NCI-H524 (cell line): ENCODE data around the gene CSTF3.
"Not testable (repeated sequence)": the region's sequence is repeated elsewhere in the genome, so short reads cannot be mapped to it uniquely, and the experiment has no call there.

Experiments
- DNase-seq, 2 experiments: peaks; one replicate each; lab custom pipeline; 2025; lab: John Stamatoyannopoulos, UW

Gene CSTF3

GRCh38 chr11:33161120-33162005 is at the start of gene CSTF3:
Gene CSTF3 (minus strand): TSS chr11:33161480. CDS start chr11:33161325, 155 bp downstream.
- peak; percentile 97 to 98 for DNase-seq

DNA sequence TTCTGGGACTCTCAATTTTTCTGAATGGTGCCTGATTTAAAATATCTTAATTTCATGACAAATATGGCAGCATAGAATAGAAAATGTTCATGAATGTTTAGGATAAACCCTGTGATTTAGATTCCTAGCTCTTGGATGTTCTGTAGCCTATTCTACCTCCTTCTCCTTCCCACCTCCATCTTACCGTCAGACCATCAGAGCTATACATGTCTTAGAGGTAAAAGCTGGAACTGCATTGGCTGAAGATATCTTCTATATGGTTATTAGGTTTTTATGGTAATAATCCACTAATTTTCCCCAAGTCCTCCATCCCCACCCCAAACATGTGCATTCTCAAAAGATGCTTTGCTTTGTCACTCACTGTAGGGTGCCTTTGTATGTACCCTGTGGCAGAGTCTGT is 46.9 kb upstream of the CSTF3 start:
- DNase-seq = no peak

DNA sequence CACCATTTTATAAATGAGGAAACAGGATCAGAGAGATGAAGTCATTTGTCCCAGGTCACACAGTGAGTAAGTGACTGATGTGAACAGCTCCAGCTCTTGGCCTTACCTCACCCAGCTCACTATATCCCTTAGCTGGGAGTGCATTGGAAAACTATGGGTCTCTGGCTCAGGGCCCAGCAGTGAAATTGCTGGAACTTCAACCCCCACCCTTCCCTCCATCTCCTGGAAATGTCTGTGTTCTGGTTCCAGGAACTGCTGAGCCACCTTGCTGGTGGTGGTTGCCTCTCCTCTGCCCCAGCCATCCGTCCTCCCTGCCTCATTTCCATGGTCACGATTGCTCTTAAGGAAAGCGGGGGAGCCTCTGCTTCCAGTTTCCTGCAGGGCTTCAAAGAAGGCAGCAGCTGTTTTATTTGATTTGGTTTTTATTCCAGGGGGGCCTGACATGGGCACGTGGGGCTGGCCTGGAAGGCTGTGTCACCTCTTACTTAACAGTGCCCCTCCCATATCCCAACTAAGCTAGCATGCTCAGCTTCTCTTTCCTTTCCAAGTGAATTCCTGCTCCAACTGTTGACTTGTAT is 46.2 kb upstream of the CSTF3 start:
- no peak for DNase-seq

DNA sequence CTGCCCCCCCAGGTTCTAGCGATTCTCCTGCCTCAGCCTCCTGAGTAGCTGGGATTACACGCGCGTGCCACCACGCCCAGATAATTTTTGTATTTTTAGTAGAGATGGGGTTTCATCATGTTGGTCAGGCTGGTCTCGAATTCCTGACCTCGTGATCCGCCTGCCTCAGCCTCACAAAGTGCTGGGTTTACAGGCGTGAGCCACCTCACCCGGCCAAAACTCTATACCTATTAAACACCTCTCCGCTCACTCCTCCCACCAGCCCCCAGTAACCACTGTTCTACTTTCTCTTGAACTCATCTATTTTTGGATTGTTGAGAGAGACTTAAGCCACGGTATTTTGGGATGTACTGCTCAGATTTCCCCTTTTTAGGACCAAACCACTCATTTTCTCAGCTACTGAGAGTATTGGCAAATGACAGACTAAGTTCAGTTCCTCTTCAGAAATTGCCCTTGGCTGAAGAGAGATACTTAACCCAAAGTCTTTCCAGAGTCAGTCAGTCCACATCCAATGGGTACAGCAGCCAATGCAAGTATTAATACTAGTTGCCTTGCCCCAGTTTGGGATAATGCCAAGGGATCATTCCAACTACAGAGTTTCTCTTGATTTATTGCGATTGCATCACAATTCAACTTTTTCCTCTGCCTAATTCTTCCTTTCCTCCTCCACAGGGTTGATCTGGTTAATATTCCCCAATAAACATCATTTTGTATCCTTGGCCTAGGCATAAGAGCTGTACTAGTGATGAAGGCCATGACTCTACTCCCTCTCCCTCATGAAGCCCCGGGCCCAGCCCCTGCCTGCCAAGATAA is 36.8 kb upstream of the CSTF3 start:
- no peak for DNase-seq

- no peak for DNase-seq
These were observed 34.3 kb upstream of the CSTF3 start for GRCh38 chr11:33195462-33196173.

- no peak for DNase-seq
These were observed 33.2 kb upstream of the CSTF3 start for GRCh38 chr11:33194455-33194854.

GRCh38 chr11:33191467-33191866 is 30.2 kb upstream of the CSTF3 start:
- no peak for DNase-seq

DNA sequence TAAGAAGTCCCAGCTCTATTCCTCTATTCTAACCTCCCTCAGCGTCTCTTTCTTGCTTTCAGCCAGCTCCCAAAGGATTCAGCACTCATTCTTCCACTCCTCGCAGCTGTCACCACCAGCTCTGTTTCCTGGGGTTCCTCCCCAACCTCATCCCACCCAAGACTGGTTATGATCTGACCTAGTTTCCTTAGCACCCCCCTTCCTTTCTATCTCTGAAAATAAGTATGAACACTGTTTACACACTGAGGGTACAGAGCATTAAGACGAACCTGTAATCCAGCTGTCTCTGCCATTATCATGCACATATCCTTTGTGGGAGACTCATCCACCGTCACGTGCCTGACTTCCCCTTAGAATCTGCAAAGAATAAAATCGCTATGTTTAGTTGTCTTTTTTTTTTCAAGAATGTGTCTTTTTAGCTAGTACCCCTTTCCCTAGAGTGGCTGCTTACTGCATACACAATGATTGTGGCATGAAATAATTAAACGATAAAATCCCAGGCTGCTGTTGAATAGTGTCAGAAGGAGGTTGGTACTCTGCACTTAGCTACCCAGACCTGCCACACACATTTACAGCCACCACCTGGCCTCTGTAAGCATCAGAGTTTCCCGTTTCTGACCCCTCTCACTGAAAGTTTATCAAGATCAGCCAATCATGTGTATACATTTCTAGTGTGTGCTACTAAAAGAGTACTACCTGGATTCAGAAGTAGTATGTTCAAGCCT is 26.9 kb upstream of the CSTF3 start:
- peak in 1 of 2 experiments; percentile 56 for DNase-seq

GRCh38 chr11:33185756-33186155 is 24.5 kb upstream of the CSTF3 start:
- DNase-seq = peak; percentile 35 to 92

DNA sequence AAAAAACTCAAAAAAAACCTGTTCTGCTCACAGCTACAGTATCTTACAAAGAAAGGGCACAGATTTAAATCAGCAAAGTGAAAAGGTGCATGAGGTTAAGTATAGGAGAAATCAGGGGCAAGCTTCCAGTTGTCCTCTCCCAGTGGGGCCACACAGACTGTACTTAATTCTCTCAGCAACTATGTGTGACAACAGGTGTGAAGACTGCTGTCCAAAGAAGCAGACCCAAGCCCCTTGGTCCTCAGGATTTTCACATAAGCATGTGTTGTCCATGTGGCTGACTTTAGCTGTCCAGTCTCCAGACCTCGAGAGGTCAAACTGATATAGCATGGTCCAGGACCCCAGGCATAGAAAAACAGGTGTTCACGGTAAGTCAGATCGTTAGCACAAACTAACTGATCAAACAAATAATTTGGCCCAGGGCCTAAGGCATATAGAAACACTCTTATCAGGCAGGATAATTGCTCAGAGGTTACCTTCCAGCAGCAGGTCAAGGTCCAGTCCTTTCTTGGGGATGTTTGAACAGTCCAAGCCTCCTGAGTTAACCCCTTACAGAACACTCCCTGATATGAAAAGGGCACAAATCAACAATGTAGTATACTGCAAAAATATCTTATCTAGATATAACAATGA is 21.1 kb upstream of the CSTF3 start:
- no peak for DNase-seq

DNA sequence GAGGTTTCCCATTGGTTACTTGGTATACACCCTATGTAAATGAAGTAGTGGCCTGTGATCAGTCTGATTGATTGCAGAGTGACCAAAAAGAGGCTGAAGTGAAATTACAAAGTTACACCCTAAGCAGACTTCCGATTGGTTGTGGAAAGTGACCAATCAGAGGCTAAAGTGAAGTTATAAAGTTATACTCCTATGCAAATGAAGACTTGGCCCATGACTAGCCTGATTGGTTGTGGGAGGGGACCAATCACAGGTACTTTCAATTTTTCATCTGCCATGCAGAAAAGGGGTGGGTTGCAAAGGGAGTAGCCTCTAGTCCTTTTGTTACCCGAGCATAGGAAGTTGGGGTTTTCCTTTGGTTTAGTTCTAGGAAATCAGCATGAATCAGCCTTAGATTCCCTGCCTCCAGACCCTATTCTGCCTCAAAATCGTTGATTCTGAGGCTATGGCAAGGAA is 18.1 kb upstream of the CSTF3 start:
- no peak for DNase-seq

GRCh38 chr11:33178443-33179180 is 17.3 kb upstream of the CSTF3 start:
- no peak for DNase-seq

DNA sequence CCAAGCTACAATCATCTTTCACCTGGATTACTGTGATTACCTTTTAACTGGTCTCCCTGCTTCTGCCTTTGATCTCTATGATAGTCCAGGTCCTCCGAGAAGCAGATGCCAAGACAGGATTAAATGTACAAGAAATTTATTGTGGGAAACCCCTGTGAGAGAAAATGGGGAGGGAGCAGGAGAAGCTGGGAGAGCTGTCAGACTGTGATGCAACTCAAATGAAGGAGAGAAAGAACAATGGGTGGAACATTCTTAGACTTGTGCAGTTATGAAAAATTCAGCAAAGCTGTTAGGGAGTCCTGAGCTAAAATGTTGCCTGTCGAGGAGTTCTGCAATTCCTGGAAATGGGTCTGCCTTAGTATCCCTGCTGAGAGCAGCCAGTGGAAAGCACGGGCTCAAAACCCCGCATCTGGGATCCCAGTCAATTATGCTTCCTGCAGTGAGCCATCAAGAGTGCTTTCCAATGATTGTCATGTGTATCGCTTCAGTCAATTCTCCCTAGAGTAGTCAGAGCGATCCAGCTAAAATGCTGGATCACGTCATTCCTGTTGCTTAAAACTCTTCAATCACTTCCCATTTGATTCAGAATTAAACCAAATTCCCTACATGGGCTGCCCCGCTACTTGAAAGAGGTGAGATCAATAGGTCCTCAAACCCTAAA is 16.5 kb upstream of the CSTF3 start:
- no peak for DNase-seq

- not testable (repeated sequence) for DNase-seq
These were observed 15.5 kb upstream of the CSTF3 start for GRCh38 chr11:33176760-33177159.

GRCh38 chr11:33172996-33173395 is 11.7 kb upstream of the CSTF3 start:
- no peak for DNase-seq

- DNase-seq = no peak
These were observed 11.1 kb upstream of the CSTF3 start for GRCh38 chr11:33172345-33172744.

- DNase-seq = no peak
These were observed 10.0 kb upstream of the CSTF3 start for GRCh38 chr11:33171251-33171650.

- no peak for DNase-seq
These were observed 7.5 kb upstream of the CSTF3 start for GRCh38 chr11:33168709-33169200.

GRCh38 chr11:33162831-33163230 is 1.6 kb upstream of the CSTF3 start:
- DNase-seq = no peak
